ENCODE data around the gene MAGI2.
"Not testable (repeated sequence)": the region's sequence is repeated elsewhere in the genome, so short reads cannot be mapped to it uniquely, and the experiment has no call there.

Gene MAGI2

DNA sequence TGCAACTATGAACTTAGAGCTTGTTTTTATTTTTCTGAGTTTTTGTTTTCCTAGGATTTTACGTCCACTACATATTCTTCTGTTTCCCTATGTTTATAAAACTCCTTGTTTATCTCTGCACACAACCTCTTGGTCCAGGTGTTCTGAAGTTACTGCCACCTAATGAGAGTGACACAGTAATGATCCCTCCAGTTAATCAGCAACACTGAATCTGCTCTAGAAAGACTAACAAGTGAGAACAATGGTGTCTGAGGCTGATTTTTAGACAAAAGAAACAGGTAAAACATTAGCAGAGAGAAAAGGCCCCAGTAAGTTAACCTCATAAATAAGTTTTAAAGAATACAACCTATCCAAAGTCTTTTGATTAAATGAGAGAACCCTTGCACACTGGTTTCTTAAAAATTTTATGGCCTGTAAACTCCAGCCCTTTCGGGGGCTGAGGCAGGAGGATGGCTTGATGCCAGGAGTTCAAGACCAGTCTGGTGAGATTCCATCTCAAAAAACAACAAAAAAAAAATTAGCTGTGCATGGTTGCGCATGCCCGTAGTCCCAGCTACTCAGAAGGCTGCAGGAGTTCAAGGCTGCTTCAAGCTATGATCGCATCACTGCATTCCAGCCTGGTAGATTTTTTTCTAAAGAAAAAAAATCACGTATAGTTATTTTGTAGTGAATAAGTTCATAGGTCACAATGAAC lies 397.6 kb downstream of the MAGI2 start:
- Mint-ChIP-seq H3K36me3 (no peaks in the 10 kb centered on the region), H3K4me1 (no peaks in the 10 kb centered on the region), H3K27ac (no peak overlapping the region), H3K4me3 (no peak overlapping the region), H3K27me3 (no peaks in the 10 kb centered on the region), H3K9me3 (peaks cover 0 to 3% of the 10 kb centered on the region in 2 donors)
- no peak for ATAC-seq (replicated peaks)
- DNase-seq: no peak

DNA sequence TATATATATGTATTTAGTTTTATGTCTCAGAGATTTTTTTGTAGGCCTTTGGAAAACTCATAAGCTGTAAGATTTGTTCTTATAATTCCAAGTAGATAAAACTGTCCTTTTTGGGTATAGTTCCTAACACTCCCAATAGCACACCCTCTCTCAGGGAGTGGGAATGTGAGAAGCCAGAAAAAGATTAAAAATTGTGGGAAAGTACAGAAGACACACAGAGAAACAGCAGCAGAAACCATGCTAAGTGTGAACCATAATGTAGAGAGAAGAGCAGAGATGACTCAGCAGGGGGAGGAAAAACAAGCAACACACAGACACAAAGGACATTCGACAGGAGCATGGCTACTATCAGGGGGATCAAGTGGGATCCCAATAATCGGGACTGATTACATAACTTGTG lies 401.6 kb downstream of the MAGI2 start:
- Mint-ChIP-seq H3K27me3 (no peaks in the 10 kb centered on the region), H3K4me1 (no peaks in the 10 kb centered on the region), H3K36me3 (no peaks in the 10 kb centered on the region), H3K4me3 (no peak overlapping the region), H3K9me3 (peaks cover 0 to 3% of the 10 kb centered on the region in 2 donors), H3K27ac (no peak overlapping the region)
- no peak for ATAC-seq (replicated peaks)
- DNase-seq: no peak

DNA sequence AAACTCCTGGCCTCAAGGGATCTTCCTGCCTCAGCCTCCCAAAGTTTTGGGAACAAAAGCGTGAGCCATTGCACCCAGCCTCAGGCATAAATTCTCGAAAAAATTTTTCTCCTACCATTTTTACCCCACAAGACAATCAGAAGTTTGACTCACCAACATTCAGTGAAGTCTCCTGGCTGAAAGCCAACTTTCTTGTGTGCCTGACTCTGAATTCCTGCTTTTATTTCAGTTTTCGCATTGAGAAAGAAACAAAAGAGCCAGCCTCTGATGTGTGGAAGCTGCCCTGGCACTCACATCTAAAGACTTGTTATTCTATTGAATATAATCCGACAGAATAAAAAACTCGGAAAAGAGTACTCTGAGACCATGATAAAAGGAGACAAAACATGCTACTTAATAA lies 402.9 kb downstream of the MAGI2 start:
- no peak for DNase-seq
- ATAC-seq (replicated peaks): no peak
- H3K27me3 Mint-ChIP-seq: no peaks in the 10 kb centered on the region
- H3K9me3 Mint-ChIP-seq: peaks cover 0 to 3% of the 10 kb centered on the region in 2 donors
- no peaks in the 10 kb centered on the region for H3K4me1 Mint-ChIP-seq
- no peak overlapping the region for H3K27ac Mint-ChIP-seq
- no peaks in the 10 kb centered on the region for H3K36me3 Mint-ChIP-seq
- H3K4me3 Mint-ChIP-seq: no peak overlapping the region

DNA sequence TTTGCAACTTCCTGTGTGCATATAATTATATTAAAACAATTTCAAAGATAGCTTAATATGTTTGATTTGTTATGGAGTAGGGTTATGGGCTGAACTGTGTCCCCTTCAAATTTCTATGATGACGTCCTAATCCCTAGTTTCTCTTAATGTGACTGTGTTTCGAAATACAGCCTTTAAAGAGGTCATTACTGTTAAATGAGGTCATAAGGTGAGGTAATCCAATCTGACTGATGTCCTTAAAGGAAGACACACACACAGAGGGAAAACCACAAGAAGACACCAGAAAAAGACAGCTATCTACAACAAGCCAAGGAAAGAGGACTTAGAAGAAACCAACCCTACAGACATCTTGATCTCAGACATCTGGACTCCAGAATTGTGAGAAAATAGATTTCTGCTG lies 407.4 kb downstream of the MAGI2 start:
- ATAC-seq (replicated peaks): no peak
- H3K9me3 Mint-ChIP-seq: peaks cover 3 to 9% of the 10 kb centered on the region in 2 donors

DNA sequence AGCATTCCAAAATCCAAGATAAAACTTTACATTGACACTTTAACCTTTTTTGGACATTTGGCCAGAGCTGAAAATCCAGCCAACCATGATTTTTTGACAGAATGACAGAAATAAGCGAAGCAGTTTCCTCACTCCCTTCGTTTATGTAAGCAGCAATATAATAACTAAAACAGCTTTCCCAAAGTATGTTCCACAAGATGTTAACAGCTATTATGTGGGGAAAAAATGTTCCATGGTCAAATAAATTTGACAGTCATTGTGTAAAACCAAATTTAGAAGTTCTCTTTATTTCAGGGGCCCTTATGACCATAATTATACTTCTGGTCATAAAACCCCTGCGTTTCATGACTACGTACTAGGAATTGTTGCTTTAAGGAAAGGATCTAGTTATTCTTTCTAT lies 416.5 kb downstream of the MAGI2 start:
- ATAC-seq (replicated peaks): no peak
- no peaks in the 10 kb centered on the region for H3K27me3 Mint-ChIP-seq
- no peak for DNase-seq
- no peaks in the 10 kb centered on the region for H3K9me3 Mint-ChIP-seq
- no peak overlapping the region for H3K4me3 Mint-ChIP-seq
- H3K27ac Mint-ChIP-seq: no peak overlapping the region
- no peaks in the 10 kb centered on the region for H3K36me3 Mint-ChIP-seq
- H3K4me1 Mint-ChIP-seq: no peaks in the 10 kb centered on the region

More for the DNA sequence above, 407.4 kb downstream of the MAGI2 start:
- no peaks in the 10 kb centered on the region for H3K4me1 Mint-ChIP-seq
- DNase-seq: no peak
- H3K36me3 Mint-ChIP-seq: no peaks in the 10 kb centered on the region
- H3K27me3 Mint-ChIP-seq: no peaks in the 10 kb centered on the region
- no peak overlapping the region for H3K4me3 Mint-ChIP-seq
- H3K27ac Mint-ChIP-seq: no peak overlapping the region

DNA sequence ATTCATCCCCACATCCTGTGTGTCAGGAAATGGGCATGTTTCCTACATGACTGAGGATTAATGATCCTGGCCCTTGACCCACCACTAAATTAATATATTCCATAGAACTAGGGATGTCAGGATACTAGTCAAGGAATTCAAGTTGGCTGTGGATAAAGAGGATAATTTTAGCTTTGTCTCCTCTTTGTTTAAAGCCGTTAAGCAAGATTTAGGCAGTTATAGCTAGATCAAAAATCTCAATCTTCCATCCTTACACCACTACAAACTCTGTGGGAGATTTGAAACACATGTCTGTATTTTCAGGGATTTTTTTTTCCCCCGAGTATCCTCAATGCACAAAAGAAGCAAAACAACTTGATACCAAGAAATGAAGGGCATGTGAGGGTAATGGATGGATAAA lies 417.1 kb downstream of the MAGI2 start:
- H3K4me1 Mint-ChIP-seq: no peaks in the 10 kb centered on the region
- H3K27me3 Mint-ChIP-seq: no peaks in the 10 kb centered on the region
- no peak overlapping the region for H3K4me3 Mint-ChIP-seq
- H3K27ac Mint-ChIP-seq: no peak overlapping the region
- no peaks in the 10 kb centered on the region for H3K36me3 Mint-ChIP-seq
- H3K9me3 Mint-ChIP-seq: no peaks in the 10 kb centered on the region
- DNase-seq: no peak
- ATAC-seq (replicated peaks): no peak

DNA sequence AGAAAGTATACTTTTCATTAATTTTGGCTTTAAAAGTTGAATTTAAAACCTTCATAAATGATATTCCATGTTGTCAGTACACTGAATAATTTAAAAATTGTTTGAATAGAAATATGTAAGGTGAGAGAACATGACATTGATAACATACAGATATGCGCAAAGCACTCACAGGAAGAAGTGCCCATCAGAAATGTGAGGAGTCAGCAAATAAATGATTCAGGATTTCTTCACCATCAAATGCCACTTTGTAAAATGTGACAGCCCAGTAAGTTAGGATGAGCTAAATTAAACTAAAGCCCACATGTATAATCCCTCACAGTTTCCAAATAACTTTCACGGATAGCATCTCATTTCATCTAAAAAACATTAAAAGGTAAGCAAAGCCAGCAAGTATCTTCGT lies 417.6 kb downstream of the MAGI2 start:
- Mint-ChIP-seq H3K9me3 (no peaks in the 10 kb centered on the region), H3K27me3 (no peaks in the 10 kb centered on the region), H3K27ac (no peak overlapping the region)

DNA sequence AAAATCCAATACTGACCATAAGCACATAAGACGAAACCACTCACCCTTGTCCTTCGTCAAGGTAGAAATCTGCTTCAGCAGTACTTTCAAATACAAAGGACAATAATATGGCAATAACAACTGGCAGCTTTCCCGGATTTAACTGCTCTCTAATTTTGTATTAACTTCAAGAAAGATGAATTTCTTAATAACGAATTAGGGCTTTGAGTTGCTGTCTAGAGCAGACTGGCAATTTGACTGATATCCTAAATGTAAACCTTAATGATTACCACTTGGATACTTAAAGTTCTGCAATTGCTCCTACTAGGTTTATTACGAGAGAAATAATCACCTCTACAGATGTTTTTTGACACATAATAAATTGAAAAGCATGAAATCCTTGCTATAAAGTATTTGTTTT lies 418.7 kb downstream of the MAGI2 start:
- H3K9me3 Mint-ChIP-seq: no peaks in the 10 kb centered on the region
- H3K27ac Mint-ChIP-seq: no peak overlapping the region
- no peak for ATAC-seq (replicated peaks)
- H3K4me3 Mint-ChIP-seq: no peak overlapping the region
- no peaks in the 10 kb centered on the region for H3K36me3 Mint-ChIP-seq
- no peaks in the 10 kb centered on the region for H3K4me1 Mint-ChIP-seq
- no peaks in the 10 kb centered on the region for H3K27me3 Mint-ChIP-seq
- DNase-seq: no peak

More for the DNA sequence above, 417.6 kb downstream of the MAGI2 start:
- no peak for DNase-seq
- ATAC-seq (replicated peaks): no peak
- Mint-ChIP-seq H3K36me3 (no peaks in the 10 kb centered on the region), H3K4me1 (no peaks in the 10 kb centered on the region), H3K4me3 (no peak overlapping the region)

DNA sequence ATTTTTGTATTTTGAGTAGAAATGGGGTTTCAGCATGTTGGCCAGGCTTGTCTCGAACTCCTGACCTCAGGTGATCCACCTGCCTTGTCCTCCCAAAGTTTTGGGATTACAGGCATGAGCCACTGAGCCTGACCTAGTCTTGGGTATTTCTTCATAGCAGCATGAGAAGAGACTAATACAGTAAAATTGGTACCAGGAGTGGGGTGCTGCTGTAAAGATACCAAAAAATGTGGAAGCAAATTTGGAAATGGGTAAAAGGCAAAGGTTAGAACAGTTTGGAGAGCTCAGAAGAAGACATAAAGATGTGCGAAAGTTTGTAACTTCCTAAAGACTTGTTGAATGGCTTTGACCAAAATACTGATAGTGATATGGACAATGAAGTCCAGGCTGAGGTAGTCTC lies 433.8 kb downstream of the MAGI2 start:
- not testable (repeated sequence) for DNase-seq; H3K4me3 Mint-ChIP-seq; H3K27me3 Mint-ChIP-seq; H3K4me1 Mint-ChIP-seq; ATAC-seq (replicated peaks); H3K27ac Mint-ChIP-seq; H3K36me3 Mint-ChIP-seq
- peaks cover 24 to 27% of the 10 kb centered on the region in 2 donors for H3K9me3 Mint-ChIP-seq

DNA sequence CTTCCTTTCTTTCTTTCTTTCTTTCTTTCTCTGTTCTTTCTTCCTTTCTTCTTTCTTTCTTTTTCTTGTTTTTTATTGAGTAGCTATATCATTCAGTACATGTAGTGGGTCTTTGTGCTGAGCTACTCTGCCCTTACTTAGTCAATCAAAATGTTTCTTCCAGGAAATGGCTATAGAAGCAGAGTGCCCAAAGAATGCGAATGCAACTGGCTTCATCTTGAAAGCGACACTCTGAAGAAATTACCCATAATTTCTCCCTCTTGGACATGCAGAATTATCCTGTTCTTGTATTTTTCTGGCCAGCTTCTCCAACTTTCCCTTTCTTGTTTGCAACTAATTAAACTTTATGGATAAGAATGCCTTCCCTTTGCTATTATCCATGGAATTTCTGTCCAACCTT lies 441.5 kb downstream of the MAGI2 start:
- H3K27ac Mint-ChIP-seq: no peak overlapping the region
- ATAC-seq (replicated peaks) (no peak), DNase-seq (no peak)
- no peaks in the 10 kb centered on the region for H3K27me3 Mint-ChIP-seq
- H3K4me1 Mint-ChIP-seq: no peaks in the 10 kb centered on the region
- H3K9me3 Mint-ChIP-seq: peaks cover 2 to 4% of the 10 kb centered on the region in 2 donors
- H3K36me3 Mint-ChIP-seq: no peaks in the 10 kb centered on the region
- H3K4me3 Mint-ChIP-seq: no peak overlapping the region

DNA sequence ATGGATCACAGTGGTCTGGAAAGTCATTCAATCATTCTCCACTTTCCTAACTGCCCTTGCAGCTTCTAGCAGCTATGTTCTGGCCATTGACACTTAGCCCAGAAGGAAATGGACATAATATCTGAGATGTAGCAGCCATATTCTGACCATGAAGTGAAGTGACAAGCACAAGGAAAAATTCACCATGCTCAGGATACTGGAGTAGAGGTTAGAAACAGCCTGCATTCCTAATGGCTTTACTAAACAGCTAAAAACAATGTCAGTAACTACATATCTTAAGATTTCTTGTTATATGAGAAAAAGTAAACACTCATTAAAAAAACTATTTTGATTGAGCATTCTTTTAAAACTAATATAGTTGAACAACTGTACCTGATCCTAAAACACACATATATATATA lies 443.8 kb downstream of the MAGI2 start:
- H3K27me3 Mint-ChIP-seq: no peaks in the 10 kb centered on the region

DNA sequence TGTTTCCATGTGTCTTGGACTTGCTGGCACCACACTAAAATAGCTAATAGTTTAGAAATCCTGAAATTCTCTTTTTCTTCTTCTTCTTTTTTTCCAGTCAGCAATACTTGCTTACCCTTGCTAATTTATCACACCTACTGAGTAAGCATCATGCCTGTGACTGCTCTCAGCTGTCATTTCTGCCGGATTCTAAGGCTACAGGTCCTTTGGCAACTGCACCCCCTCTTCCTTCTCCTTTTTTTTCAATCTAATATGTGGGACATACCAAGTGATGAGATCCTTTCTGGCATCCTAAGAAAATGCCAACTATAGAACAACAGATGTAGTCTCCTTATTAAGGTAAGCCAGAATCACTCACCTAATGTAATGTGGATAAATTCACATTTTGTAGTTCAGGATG lies 444.7 kb downstream of the MAGI2 start:
- Mint-ChIP-seq H3K4me1 (no peaks in the 10 kb centered on the region), H3K9me3 (peaks cover 0 to 4% of the 10 kb centered on the region in 2 donors), H3K27me3 (no peaks in the 10 kb centered on the region), H3K27ac (no peak overlapping the region), H3K4me3 (no peak overlapping the region), H3K36me3 (no peaks in the 10 kb centered on the region)
- no peak for DNase-seq
- no peak for ATAC-seq (replicated peaks)

More for the DNA sequence above, 443.8 kb downstream of the MAGI2 start:
- Mint-ChIP-seq H3K36me3 (no peaks in the 10 kb centered on the region), H3K4me3 (no peak overlapping the region), H3K27ac (no peak overlapping the region), H3K4me1 (no peaks in the 10 kb centered on the region), H3K9me3 (peaks cover 0 to 4% of the 10 kb centered on the region in 2 donors)
- no peak for ATAC-seq (replicated peaks)
- DNase-seq: no peak

DNA sequence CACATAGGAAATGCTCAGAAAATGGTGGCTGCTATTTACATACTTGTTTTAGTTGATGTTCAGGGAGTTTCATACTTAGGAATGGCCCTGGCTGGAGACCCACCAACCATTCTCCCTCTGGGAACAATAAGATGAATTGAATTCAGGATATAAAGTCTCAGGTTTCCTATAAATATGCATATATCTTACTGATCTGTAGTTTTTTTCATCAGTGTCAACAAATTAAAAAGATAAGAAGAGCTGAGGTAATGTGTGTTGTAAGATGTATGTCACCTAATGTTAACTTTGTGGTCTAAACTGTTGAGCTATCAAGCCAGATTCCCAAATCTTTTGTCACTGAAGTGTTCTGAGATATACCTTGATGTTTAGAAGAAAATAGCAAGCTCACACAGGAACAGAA lies 457.5 kb downstream of the MAGI2 start:
- no peaks in the 10 kb centered on the region for H3K27me3 Mint-ChIP-seq
- DNase-seq: no peak
- H3K4me1 Mint-ChIP-seq: no peaks in the 10 kb centered on the region
- H3K27ac Mint-ChIP-seq: no peak overlapping the region
- no peak overlapping the region for H3K4me3 Mint-ChIP-seq
- no peaks in the 10 kb centered on the region for H3K9me3 Mint-ChIP-seq
- no peaks in the 10 kb centered on the region for H3K36me3 Mint-ChIP-seq
- ATAC-seq (replicated peaks): no peak

DNA sequence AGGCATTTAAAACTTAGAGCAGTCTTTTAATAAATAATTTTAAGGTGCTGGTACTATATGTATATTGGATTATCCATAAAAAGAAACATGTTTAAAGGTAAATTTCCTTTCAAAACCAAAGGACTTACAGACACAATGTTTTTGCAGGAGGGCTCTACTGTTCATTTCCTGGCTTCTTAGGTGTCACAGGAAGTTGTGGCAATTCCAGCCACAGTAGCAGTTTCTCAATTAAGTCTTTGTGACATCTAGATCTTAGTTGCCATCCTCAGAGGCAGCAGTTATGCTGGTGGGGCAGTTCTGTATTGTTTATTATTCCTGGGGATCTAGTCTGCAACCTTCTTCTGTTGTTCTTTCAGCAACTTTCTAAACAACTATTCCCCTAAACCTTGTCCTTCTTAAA lies 460.1 kb downstream of the MAGI2 start:
- H3K9me3 Mint-ChIP-seq: no peaks in the 10 kb centered on the region
- H3K27ac Mint-ChIP-seq: no peak overlapping the region
- H3K4me3 Mint-ChIP-seq: no peak overlapping the region
- no peak for ATAC-seq (replicated peaks)
- H3K27me3 Mint-ChIP-seq: no peaks in the 10 kb centered on the region
- H3K36me3 Mint-ChIP-seq: no peaks in the 10 kb centered on the region
- DNase-seq: no peak
- H3K4me1 Mint-ChIP-seq: no peaks in the 10 kb centered on the region

DNA sequence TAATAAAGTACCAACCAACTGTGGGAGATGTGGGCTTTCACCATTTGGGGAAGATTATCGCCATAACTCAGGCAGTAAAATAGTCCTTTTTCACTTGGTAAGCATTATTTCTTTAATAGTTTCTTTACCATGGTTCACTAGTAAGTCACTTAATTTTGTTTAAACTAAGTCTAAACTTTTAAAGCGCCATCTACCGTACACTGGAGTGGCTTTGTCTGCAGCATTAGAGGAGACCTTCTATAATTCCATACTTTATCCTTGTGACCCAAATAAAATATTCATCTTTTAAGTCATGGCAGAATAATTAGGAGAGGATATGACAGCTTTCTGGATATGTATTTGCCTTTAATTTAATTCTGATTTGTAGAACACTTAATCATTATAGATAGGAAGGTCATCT lies 468.0 kb downstream of the MAGI2 start:
- H3K27ac Mint-ChIP-seq: no peak overlapping the region
- no peaks in the 10 kb centered on the region for H3K27me3 Mint-ChIP-seq
- H3K4me3 Mint-ChIP-seq: no peak overlapping the region
- H3K36me3 Mint-ChIP-seq: no peaks in the 10 kb centered on the region
- no peaks in the 10 kb centered on the region for H3K4me1 Mint-ChIP-seq
- H3K9me3 Mint-ChIP-seq: peaks cover 2 to 7% of the 10 kb centered on the region in 2 donors
- DNase-seq (no peak), ATAC-seq (replicated peaks) (no peak)

DNA sequence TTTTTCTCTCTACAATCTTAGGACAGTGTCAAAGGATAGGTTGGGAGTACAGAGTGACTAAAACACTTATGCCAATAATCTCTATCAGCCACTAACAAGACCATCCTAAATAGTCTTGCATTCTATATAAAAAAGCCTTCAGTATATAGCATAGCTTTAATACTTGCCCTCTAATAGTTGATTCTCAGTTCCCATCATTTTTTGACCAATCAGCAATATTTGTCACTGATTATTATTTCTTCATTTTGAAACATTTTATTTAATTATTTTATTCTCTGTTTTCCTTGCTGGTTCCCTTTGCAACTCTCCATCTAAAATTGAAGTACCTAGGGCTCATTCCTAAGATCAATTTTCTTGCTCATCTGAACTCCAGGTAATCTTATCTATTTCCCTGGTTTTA lies 470.0 kb downstream of the MAGI2 start:
- Mint-ChIP-seq H3K36me3 (no peaks in the 10 kb centered on the region), H3K27ac (no peak overlapping the region), H3K4me3 (no peak overlapping the region), H3K27me3 (no peaks in the 10 kb centered on the region), H3K9me3 (peaks cover 3 to 8% of the 10 kb centered on the region in 2 donors), H3K4me1 (no peaks in the 10 kb centered on the region)
- DNase-seq (no peak), ATAC-seq (replicated peaks) (no peak)
